Stomach (tissue), 9 donors: ENCODE measurements around the gene ALG8. TPM values are rescaled to one million over a fixed set of nuclear protein-coding genes. Genes with fewer than 3 reads are reported as not detected.

ENCODE experiments used
- DNase-seq, 2 donors: peaks; one replicate each; pipeline versions ENCODE4 v3.0.0 to v3.0.0-alpha.2; 2013 to 2019
- H3K27ac ChIP-seq, 5 donors: fragments of 200-600 bp in 4 of 5; sonication (generic) in 4 of 5; one replicate each; pipeline ENCODE4 v1.5.1; 2013 to 2019; ENCODE audit warnings: mild to moderate bottlenecking in 1 of 5, moderate library complexity in 1 of 5
- H3K27me3 ChIP-seq, 3 donors: fragments of 200-600 bp; sonication (generic); one replicate each; pipeline ENCODE4 v1.5.1; 2017 to 2019; ENCODE audit warnings: mixed run types in 1 of 3
- H3K36me3 ChIP-seq, 4 donors: fragments of 200-600 bp; sonication (generic); 1 replicate in 3 of 4; 2 replicates in 1 of 4; pipeline ENCODE4 v1.5.1; 2016 to 2019
- H3K4me1 ChIP-seq, 4 donors: fragments of 200-600 bp; sonication (generic); one replicate each; pipeline ENCODE4 v1.5.1; 2016 to 2019
- H3K4me3 ChIP-seq, 4 donors: fragments of 200-600 bp; sonication (generic) in 3 of 4; one replicate each; pipeline ENCODE4 v1.5.1; 2016 to 2019; ENCODE audit warnings: mild to moderate bottlenecking in 1 of 4
- H3K9me3 ChIP-seq, 4 donors: fragments of 200-600 bp; sonication (generic); one replicate each; pipeline ENCODE4 v1.5.1; 2016 to 2019
- EP300 ChIP-seq: sonication (generic); formaldehyde crosslinking; IDR thresholded peaks from one replicate; pipeline ENCODE4 v1.6.1; 2017; ENCODE audit warnings: antibody characterized with exemption
- POLR2A ChIP-seq, 4 donors: fragments of 450-650 bp; IDR thresholded peaks; one replicate each; pipeline ENCODE4 v1.6.1; 2016; ENCODE audit warnings: antibody characterized with exemption in 4 of 4, control low read depth in 2 of 4, mild to moderate bottlenecking in 1 of 4, moderate library complexity in 1 of 4
- POLR2AphosphoS5 ChIP-seq, 3 donors: sonication (generic); formaldehyde crosslinking; IDR thresholded peaks; one replicate each; pipeline ENCODE4 v1.6.1; 2016; ENCODE audit warnings: antibody characterized with exemption in 3 of 3
- WGBS, 5 donors: extraction: QIAGEN DNeasy Blood & Tissue Kit in 3 of 5; methylation state at CpG; one replicate each; pipeline versions ENCODE4 v1.1.5 to v1.1.7; 2013 to 2018; 5-methylcytosine and 5-hydroxymethylcytosine counted together
- intact Hi-C: fragments of 100-400 bp; cut with DNase I; formaldehyde crosslinking; loops from one replicate; pipeline ENCODE4 v1.15.1; 2023; ENCODE audit warnings: low total_unique reads
- polyA plus RNA-seq, 3 donors: library from polyadenylated mRNA; stranded (reverse); fragments of 200-250 nt; gene quantifications; one replicate each; pipeline ENCODE4 v1.2.3, GENCODE V29; 2013
- total RNA-seq, 5 donors: library from RNA; depleted of rRNA; stranded (reverse); fragments of >200 nt; gene quantifications; one replicate each; pipeline versions ENCODE4 v1.1.0 to v1.2.3, GENCODE V29; 2014 to 2016
- TF ChIP-seq, protein P1 (sequence below), 7 experiments: fragments of 450-650 bp in 4 of 7; fragments of 200-600 bp in 3 of 7; sonication (generic) in 3 of 7; IDR thresholded peaks; one replicate each; pipeline ENCODE4 v1.5.1; 2016 to 2019; ENCODE audit warnings: antibody characterized with exemption in 7 of 7, control low read depth in 2 of 7, mild to moderate bottlenecking in 1 of 7
- donor health status: healthy with polysubstance abuse.
- donor health status: Bipolar disorder and iron deficiency.
- donor health status: healthy.

The ALG8 gene
- total and polyA plus RNA-seq, 8 donors, result 3.8 to 58.2 (median 24.5) TPM

DNA sequence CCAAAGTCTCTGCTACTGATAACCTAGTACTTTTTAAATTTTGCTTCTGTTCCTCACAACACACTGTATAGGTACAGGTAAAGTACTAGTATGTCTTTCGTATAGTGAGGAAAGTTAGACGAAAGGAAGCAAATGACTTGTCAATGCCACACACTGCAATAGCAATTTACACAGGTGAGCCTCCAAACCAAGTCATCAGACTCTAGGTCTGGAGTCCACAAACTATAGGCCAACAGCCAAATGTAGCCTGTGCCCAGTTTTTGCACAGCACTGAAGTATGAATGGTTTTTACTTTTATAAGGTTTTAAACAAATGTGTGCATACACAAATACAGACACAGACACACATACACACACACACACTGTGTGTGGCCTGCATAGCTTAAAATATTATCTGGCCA lies 28.1 kb downstream of the ALG8 start:
- whole genome bisulfite sequencing, 5 donors, result 57 to 100% (median 96%) methylated on average over 2 of the region's 2 CpGs
- no peak overlapping the region for H3K4me3 ChIP-seq
- peaks cover 10 to 72% (median 63%) of the 10 kb centered on the region in 4 donors for H3K36me3 ChIP-seq
- no peaks in the 10 kb centered on the region for H3K9me3 ChIP-seq
- intact Hi-C loops, result no loop called here
- H3K27ac ChIP-seq, result no peak overlapping the region
- no peaks in the 10 kb centered on the region for H3K4me1 ChIP-seq
- TF ChIP-seq POLR2A (IDR thresholded peaks at IDR 0.05) (no peak), EP300 (no peak), POLR2AphosphoS5 (IDR thresholded peaks at IDR 0.05) (no peak)
- TF ChIP-seq, protein P1, sequence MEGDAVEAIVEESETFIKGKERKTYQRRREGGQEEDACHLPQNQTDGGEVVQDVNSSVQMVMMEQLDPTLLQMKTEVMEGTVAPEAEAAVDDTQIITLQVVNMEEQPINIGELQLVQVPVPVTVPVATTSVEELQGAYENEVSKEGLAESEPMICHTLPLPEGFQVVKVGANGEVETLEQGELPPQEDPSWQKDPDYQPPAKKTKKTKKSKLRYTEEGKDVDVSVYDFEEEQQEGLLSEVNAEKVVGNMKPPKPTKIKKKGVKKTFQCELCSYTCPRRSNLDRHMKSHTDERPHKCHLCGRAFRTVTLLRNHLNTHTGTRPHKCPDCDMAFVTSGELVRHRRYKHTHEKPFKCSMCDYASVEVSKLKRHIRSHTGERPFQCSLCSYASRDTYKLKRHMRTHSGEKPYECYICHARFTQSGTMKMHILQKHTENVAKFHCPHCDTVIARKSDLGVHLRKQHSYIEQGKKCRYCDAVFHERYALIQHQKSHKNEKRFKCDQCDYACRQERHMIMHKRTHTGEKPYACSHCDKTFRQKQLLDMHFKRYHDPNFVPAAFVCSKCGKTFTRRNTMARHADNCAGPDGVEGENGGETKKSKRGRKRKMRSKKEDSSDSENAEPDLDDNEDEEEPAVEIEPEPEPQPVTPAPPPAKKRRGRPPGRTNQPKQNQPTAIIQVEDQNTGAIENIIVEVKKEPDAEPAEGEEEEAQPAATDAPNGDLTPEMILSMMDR (IDR thresholded peaks at IDR 0.05), result no peak
- DNase-seq, result no peak
- no peaks in the 10 kb centered on the region for H3K27me3 ChIP-seq

DNA sequence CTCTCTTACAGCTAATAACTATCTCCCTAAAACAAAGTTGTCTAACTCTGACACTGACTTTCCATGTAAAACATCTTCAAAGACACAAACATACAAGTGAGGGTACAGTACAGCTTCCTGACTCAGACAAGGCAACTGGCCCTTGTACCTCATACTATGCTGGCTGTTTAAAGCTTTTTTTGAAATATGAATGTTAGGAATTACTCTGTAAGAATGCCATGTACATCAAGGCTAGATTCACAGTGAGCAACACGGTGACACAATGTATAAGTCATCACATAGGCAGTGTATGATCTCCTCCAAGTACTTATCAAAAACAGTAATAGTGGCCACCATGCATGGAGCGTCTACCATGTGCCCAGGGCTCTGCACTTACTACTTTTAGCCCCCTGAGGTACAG lies 28.6 kb downstream of the ALG8 start:
- Histone ChIP-seq H3K36me3 (peaks cover 10 to 72% (median 66%) of the 10 kb centered on the region in 4 donors), H3K9me3 (no peaks in the 10 kb centered on the region), H3K4me3 (no peak overlapping the region), H3K27ac (no peak overlapping the region), H3K4me1 (no peaks in the 10 kb centered on the region), H3K27me3 (no peaks in the 10 kb centered on the region)
- intact Hi-C loops, result no loop called here
- DNase-seq, result no peak
- TF ChIP-seq POLR2AphosphoS5 (IDR thresholded peaks at IDR 0.05), result no peak
- no peak for TF ChIP-seq POLR2A (IDR thresholded peaks at IDR 0.05)
- WGBS, 5 donors, result 93 to 97% (median 95%) methylated on average over 2 of the region's 2 CpGs

DNA sequence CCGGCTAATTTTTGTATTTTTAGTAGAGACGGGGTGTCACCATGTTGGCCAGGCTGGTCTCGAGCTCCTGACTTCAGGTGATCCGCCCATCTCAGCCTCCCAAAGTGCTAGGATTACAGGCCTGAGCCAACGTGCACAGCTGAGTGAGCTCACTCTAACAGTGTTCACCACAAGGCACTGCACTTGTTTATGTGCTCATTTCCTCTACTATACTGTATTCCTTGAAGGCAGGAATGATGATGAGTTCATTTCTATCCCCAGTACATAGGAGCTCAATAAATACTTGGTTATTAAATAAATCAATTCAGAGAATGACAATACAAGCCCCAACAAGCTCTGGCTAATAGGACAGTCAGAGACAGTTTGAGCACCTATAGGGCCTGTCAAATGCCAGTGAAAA lies 29.1 kb downstream of the ALG8 start:
- 90 to 98% (median 94%) methylated on average over 5 of the region's 5 CpGs for WGBS, 5 donors
- Histone ChIP-seq H3K36me3 (peaks cover 10 to 72% (median 66%) of the 10 kb centered on the region in 4 donors), H3K27me3 (no peaks in the 10 kb centered on the region), H3K4me1 (no peaks in the 10 kb centered on the region), H3K4me3 (no peak overlapping the region), H3K27ac (no peak overlapping the region), H3K9me3 (no peaks in the 10 kb centered on the region)
- intact Hi-C loops, result no loop called here
- no peak for TF ChIP-seq EP300
- TF ChIP-seq, protein P1 (IDR thresholded peaks at IDR 0.05), result no peak
- no peak for TF ChIP-seq POLR2AphosphoS5 (IDR thresholded peaks at IDR 0.05)
- no peak for TF ChIP-seq POLR2A (IDR thresholded peaks at IDR 0.05)
- no peak for DNase-seq

DNA sequence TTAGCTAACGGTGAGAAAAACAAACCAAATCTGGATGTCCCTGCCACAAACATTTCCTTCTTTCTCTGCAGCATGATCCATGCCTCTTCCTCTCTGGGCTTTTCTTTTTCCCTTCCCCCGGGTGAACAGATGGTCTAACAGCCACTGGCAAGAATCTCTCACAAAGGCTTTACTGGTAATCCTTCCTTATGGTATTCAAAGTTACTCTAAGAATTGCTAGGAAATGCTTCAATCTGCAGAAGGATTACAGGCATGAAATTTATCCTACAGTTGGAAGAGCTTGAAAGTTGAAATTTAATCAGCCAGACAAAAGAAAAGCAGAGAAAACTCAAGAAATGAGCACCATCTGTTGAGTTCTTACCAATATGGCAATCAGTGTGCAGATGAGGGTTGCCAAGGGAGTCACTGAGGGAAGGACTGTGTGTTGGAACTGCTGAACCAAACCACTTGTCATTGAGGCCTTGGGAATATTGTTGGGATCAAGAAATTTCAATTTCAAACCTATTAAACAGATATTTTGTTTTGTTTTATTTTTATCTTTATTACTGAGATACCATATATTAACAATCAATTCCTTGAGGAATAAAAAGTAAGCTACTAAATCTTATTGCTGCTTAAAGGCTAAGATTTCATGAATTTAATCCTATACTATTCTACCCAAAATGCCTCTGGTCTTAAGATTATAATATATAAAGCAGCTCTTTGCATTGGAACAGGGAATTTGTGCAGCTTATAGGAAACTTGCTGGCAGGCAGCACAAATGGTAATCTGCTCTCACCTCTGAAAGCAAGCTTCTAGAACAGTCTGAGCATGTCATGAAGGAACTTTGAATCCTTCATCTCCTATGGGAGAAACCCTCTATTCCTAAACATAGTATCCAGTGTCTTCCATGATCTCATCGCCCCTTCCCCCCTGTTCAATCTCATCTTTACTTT lies 30.1 kb downstream of the ALG8 start:
- H3K4me1 ChIP-seq, result no peaks in the 10 kb centered on the region
- H3K9me3 ChIP-seq, result no peaks in the 10 kb centered on the region
- H3K27ac ChIP-seq, result no peak overlapping the region
- TF ChIP-seq EP300, result no peak
- TF ChIP-seq, protein P1 (IDR thresholded peaks at IDR 0.05), result no peak
- no peak for TF ChIP-seq POLR2A (IDR thresholded peaks at IDR 0.05)
- TF ChIP-seq POLR2AphosphoS5 (IDR thresholded peaks at IDR 0.05), result no peak
- WGBS, 5 donors, result 69 to 85% (median 82%) methylated on average over 3 of the region's 3 CpGs
- peaks cover 10 to 80% (median 68%) of the 10 kb centered on the region in 4 donors for H3K36me3 ChIP-seq
- H3K27me3 ChIP-seq, result no peaks in the 10 kb centered on the region
- no peak for DNase-seq
- intact Hi-C loops, result no loop called here
- no peak overlapping the region for H3K4me3 ChIP-seq
